ENCODE measurements around the gene MFAP3L.
"Not testable (repeated sequence)": the region's sequence is repeated elsewhere in the genome, so short reads cannot be mapped to it uniquely, and the experiment has no call there.

Gene MFAP3L

DNA sequence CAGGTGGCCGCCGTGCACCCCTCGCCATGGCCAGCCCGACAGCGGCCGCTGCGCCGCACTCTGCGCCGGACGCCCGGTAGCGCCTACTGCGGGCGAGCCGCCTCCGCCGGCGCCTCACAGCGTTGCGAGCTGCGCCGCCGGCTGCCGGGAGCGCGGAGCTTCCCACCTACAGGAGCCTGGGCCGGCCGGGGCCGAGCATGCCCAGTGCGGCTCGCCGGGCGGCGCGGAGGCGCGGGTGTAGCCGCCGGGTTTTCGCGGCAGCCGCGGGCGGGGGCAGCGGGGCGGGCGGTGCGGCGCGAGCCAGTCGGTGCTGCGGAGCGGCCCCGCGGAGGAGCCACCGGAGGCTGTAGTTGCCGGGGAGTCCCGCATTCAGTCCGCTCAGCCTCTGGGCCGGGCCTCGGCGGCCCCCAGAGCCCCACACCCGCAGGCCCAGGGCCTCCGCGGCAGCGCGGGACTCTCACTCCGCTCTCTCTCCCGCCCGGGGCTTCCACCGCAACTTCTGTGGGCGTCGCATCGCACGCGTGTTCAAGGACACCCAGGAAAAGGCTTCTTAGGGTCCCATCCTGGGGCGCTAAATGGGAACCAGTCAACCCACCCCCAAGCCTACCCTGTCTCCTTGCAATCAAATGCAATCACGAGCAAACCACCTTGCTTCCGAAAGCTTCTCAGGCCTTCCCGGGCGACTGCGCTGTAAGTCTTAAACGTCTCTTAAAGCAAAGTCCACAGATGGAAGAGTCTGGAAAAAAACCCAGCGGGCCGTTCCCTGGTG, at the start of gene MFAP3L:
Gene MFAP3L, minus strand, starts transcription at position 143 of the 769 bp plus-strand sequence. CDS start 20,518 bp downstream, outside the sequence.
- peak; percentile 80 for DNase-seq

DNA sequence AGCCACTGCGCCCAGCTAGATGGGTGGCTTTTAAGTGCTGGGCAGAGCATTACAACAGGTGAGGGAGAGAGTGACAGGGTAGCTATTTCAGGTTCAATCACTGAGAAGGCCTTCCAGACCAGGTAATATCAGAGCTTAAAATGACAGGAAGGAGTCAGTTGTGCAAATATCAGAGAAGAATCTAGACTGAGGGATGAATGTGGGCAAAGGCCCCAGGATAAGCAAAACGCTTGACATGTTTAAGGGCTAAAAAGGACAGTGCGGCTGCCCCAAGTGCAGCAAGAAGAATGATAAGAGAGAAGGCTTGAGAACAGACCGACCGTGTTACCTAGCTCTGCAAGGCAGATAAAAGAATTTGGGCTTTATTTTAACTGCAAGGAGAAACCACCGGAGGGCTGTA, 45.0 kb upstream of the MFAP3L start:
- DNase-seq = no peak

DNA sequence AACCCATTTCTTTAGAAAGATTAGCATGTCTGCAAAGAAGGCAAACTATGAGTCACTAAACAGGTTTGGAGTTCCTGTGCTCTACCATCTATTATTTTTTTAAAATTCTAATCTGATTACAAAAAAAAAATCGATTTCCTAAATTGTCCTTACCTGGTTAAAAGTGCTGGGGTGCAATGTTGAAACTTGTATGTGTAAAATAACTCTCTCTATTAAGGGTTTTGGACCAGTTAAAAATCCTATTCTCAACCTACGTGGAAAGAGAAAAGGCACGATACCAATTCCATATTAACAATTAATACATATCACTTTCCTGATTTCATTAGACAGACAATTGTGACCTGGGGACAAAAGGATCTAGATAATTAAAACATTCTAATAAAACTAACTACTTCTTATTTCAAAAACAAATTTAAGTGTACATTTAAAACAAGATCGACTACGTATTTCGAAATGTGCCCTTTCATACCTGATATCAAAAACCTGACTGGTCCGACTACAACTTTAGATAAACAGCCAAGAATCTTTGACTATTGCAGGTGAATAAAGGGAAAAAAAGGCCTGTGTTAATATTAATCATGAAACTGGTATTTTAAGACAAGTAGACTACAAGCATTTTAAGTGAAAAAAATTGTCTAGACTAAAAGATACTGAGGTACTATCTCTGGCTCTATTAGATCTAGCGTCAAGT, 42.4 kb upstream of the MFAP3L start:
- no peak for DNase-seq

DNA sequence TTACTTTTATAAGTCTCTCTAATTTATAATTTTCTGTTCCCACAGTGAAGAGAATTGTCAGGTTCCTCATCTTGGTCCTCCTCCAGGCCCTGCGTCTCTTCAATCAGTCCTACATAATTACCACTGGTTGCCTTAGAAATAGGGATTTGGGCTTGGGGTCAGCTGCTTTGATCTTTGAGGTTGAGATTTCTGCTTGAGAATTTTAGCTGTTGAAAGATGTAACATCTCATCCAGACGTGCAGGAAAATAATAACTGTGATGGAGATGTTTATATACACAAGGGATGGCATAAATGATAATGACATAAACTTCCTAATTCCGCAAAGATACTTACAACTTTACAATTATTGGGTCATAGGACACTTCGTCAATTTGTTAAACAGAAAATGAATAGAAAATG, 33.2 kb upstream of the MFAP3L start:
- no peak for DNase-seq

DNA sequence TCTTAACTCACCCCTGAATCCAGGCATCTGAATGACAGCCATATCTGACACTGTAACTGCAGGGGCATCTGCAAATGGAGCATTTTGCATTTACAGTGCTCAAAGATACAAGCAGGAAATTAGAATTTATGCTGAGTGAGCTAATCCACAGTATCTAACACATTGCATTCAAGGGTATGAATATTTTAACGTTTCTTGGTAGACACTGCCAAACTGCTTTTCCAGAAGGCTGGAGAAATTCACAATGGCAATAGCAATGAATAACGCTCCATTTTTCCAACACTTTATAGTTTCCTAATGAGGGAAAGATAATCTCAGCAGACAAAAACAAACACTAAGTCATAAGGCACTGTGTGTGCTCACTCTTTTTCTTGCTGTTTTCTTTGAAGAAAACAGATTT, 32.6 kb upstream of the MFAP3L start:
- no peak for DNase-seq

DNA sequence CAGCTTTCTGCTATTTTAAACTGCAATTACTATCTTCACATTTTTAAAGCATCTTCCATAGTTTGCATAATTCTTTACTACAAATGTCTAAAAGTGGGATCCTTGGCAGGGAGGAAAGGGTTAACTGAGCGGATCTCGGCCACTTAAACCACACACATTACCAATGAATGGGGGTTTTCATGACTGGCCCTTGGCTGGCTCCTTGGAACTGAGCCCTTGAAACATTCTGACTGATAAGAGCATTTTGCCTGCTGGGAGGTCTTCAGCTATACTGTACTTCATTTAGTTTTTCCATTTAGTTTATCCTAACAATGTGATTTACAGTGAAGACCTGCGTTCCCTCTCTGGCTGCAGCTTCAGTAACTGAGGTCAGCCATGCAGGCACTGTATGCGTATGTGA, 31.7 kb upstream of the MFAP3L start:
- DNase-seq = no peak

DNA sequence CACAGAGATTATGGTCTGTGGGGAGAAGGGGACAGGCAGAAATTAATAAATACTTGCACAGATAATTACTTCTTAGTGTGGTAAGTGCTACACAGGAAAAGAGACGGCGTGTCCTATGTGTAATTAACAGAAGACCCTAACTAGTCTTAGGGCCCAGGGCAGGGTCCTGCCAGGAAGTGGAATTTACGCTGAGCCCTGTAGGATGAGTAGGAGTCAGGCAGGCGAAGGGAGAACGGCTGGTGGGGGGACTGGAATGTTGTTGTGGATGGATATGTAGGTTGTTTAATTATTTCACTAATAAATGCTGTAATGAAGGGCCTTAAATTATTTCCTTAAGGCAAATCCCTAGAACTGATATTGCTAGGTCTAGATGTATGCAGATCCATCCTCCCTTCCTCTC, 26.7 kb upstream of the MFAP3L start:
- no peak for DNase-seq

DNA sequence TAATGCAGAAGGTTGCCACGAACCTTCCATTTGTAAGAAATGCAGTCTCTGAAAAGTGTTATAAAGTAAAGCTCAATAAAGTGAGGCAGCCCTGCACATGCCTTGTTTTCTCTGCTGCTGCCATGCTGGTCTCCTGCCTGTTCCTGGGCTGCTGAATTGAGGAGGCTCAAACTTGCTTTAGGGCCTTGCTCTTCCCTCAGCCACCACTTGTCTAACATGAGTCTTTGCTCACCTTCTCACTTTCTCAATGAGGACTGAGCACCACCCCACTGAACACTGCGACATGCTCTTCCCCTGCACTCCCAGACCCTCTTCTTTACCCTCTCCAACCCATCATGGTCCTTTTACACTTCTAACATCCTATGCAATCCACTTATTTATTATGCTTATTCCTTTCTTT, 25.2 kb upstream of the MFAP3L start:
- DNase-seq = no peak

DNA sequence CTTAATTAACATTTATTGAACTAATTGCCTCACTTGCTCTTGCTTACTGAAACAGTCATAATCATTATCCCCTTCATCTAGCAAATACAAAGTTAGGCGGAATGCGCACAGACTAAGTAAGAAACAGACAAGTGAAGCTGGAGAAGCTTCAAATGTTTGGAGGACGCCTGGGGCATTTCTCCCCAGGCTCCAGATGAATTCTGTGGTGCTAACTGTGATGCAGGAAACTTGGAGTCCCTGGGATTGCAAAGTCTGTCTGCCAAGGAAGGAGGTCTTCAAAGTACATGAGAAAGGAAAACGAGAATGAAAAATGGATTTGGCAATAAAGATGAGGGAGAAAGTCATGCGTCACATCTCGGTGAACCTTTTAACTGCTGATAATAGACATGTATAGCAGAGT, 23.6 kb upstream of the MFAP3L start:
- no peak for DNase-seq

DNA sequence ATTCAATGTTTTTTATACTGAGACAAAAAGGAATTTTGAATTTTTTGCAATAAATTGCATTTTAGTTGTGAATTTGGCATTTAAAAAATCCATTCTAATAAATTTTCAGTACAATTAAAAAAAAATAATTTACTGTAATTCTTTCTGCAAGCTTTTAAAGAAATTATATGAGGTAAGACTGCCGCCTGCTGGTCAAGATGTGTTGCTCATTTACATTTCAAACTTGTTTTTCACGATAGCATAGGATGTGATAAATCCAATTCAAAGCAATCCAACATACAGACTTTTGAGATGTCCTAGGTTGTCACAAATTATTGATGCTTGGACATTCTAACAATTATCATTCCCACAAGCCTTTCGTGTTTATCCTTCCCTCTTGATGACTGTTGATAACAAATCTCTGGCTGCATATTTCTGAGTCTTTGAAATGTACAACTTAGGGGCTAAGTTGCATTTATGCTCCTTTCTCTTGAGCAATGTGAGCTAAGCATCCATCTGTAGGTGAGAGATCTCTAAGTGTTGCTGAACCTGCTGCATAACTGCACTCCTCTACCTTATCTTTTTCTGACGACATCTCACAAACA, 21.7 kb upstream of the MFAP3L start:
- peak; percentile 43 for DNase-seq

DNA sequence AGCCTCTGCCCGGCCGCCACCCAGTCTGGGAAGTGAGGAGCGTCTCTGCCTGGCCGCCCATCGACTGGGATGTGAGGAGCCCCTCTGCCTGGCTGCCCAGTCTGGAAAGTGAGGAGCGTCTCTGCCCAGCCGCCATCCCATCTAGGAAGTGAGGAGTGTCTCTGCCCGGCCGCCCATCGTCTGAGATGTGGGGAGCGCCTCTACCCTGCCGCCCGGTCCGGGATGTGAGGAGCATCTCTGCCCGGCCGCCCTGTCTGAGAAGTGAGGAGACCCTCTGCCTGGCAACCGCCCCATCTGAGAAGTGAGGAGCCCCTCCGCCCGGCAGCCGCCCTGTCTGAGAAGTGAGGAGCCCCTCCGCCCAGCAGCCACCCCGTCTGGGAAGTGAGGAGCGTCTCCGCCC, 20.0 kb upstream of the MFAP3L start:
- DNase-seq = not testable (repeated sequence)

DNA sequence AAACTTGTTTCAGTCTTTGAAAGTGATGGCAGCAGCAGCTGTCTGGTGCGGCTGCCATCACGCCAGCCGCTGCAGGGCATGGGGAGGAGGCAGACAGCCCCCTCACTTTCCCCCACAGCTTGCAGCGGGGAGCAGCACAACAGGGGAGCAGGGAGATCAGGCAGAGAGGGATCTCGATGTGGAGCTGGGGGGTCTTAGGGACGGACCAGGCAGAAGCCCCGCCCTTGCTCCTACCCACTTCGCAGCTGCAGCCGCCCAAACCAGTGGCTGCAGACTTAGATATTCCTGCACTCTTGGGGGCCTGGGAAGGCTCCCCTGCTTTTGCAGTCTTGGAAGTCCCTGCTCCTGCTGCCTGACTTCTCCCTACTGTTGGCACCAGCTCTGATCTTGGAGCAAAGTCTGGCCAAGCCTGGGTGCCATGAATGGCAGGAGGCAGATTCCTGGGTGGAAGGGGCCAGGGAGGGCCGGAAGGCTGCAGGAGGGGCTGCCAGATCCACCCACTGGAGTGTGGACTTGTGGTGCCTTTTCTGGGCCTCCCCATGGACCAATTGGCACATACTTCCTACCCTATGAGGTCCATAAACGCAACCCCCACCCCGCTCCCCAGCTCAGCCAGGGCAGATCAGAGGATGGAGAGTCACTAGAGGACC, 14.0 kb upstream of the MFAP3L start:
- no peak for DNase-seq

DNA sequence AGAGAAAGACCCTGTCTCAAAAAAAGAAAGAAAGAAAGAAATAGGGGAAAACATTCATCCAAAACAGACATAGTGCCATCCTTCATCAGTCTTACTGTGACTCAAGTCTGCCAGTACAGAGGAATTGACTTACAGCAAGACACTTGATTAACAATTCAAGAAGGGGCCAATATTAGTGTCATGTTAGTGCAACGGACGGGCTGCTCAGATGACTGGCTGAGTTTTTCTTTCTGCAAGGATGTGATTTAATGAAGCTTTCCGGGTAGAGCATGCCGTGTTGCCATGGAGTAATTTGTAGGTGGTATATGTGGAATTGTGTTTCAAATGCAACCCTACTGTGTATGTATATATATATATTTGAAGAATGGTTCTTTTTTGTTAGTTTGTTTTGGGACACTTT, 12.6 kb upstream of the MFAP3L start:
- no peak for DNase-seq

DNA sequence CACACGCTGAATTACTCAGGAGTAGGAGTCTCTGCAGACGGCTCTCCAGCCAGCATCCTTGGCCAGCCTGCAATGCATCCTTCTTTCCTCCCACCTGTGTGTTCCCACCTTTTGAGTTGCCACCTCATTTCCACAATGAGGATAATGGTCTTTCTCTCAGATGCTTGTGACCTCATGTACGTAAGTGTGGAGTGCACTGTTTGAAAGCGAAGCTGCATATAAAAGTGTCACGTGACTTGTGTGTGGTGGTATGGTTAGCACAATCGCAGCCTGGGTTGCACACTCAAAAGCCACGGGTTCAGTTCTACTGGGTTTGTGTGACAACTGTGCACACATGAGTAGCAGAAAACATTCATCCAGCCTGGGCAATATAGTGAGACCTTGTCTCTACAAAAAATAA, 12.0 kb upstream of the MFAP3L start:
- no peak for DNase-seq

DNA sequence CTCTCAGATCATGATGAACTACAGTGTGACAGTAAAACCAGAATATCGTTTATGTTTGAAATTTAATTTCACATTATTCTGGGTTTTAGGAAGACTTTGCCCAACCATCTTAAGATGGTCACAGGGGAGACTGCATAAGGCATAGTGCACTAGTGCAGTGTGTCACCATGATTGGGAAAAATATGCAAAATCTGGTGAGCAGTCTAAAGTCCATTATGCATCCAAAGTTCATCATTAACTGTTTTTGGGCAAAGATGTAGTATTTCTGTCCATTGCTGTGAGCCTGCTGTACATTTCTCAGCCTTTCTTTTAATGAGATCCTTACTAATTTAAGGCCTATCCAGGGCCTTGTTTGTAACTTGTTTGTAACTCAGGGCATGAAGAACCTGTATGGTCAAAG, 11.3 kb upstream of the MFAP3L start:
- no peak for DNase-seq

DNA sequence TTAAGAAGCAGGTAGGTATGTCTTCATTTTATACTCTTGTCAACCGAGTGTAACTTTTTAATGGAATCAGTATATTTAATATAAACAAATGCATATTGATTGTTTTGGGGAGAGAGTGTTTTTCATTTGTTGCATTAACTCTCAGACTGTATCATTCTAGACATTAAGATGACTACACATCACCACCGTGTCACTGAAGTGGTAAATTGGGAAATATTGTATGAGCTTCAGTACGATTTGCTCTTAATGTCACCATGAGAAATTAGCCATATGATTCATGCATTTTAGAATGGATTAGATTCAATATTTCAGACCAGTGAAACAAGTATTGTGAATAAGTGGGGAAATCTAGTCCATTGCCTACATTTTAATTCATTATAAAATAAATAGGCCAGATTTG, 9.7 kb upstream of the MFAP3L start:
- DNase-seq = no peak

DNA sequence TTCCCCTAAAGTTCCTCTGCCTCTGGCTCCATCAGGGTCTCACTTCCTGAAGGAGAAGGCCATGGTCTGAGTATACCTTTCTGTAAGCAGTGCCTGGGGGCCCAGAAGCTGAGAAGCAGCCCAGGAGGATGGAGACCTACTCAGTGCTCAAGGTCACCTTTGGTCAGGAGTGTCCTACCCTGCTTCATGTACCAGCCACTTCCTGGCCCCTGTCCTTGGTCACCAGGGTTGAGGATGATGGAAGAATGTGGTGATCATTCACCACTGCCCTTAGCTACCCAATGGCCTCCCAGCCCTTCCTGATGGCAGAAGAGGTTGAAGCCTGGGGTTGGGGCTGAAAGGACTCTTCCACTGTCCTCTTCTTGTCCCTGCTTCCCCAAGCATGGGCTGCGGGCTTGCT, 9.0 kb upstream of the MFAP3L start:
- no peak for DNase-seq

DNA sequence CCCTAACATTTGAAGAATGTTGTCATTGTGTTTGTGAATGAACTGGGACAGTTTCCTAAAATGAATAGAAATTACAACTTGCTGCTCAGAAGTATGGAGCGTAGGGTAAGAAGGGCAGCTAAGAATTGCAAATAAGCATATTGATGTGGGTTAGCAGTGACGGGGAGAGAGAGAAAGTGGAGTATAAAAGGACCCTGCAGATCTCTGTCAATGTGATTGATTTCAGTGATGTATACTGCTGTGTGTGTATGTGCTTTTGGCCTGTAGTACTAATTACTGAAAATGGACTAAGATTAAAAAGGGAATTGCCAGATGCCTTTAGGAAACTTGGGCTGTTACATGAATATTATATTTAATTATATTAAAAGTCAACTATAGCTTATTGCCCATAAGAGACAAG, 7.8 kb upstream of the MFAP3L start:
- no peak for DNase-seq

DNA sequence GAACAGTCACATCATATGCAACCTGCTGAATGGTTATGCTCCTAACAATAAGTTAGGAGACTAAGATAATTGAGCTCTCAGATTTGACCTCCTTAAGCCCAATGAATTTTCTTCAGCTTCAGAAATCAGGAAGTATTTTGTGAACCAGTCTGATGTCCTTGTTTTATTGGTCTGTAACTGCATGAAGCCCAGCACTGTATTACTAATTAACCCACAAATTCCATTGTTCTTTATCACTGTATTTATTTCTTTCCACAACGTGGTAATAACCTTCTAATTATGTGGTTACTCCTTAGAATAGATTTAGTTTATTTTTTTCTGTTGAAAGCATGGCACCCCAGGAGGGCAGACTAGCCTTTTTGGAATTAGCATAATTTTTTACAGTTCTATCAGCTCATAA, 3.9 kb upstream of the MFAP3L start:
- DNase-seq = no peak

DNA sequence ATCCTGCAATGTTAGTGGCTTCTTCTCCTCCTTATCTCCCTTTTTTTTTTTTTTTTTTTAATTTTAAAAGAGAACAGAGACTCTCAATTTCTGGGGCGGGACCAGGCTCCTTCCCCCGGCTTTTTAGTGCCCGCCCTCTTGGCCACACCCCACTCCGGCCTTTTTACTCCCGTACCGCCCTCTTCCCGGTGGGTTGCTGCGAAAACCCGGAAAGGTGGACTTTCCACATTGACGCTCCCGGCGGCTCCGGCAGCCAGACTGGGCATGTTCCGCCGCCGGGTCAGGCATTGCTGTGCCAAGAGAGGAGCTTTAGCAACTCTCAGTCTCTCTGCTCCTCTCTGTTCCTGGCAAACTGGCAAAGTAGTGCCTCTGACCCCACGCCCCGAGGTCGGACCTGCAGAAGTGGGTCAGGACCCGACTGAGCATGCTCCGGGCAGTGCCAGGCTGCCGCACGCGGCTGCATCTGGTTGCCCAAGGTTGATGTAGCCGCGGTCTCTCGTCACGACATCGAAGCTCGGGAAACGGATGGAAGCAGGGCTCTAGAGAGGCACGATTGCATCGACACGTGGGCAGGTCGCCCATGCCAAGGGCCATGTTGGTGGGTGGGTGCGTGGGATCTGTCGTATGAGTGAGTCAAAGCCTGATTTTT, 1.1 kb upstream of the MFAP3L start:
- peak; percentile 84 for DNase-seq

DNA sequence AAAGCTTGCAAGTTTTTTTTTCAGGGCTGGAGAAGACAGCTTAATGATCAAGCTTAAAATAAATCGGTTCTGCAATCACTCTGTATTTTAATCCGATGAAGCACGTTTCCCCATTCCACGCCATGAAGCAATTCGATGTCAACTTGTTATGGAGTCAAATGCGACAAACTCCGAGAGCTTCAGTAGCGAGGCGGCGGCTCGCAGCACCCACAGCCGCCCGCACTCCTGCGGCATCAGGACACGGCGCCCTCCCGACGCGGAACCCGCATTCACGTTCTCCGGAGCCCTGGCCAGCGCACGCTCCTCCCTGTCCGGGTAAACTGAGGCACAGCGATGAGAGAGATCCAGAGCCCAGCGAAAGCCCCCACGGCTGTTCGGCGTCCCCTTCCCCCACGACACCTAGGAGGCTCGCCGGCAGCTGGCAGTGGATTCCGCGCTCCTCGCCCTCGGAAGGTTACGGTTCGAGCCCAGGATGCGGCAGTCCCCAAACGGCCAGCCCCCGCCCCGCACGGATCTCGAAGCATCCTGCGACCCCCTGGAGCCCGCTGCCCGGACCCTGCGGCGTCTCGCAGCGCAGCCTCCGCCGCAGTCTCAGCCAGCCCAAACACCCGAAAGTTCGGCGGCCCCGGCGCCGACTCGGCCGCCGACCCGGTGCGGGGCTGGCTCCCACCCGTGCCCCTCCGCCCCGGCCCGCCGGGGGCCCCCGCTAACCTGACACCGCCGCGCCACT, 507 bp downstream of the MFAP3L start:
- DNase-seq = no peak

DNA sequence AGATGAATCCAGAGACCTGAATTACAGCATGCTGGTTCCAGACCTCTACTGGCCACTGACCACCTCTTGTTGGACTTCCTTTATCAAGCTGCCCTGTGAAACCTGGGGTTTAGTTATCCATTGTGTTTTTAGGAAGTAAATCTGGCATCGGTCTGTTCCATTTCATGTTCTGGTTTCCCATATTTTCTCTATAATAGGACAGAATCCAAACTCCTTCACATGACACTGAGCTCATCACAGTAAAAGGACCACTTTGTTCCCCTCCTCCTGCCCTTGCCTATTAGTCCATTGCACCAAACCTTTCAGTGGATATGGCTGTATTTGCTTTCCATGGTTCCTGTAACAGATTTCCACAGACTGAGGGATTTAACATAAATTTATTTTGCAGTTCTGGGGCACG, 4.0 kb downstream of the MFAP3L start:
- DNase-seq = no peak

DNA sequence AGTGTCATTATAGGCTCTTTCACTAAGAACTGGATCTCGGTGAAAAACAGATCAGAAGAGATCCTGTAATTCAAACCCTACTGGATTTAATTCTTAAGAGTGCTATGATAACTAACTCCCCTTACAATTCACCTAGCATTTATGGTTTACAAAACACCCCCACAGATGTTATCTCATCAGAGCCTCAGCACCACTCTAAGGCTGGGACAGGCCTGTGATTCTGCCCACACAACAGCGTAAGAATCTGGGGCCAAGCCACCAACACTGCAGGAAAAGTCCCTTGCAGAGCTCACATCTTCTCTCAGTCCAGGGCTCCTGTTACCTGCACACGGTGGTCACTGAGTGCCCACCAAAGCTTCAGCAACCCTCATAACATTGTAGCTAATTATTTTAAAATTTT, 8.9 kb downstream of the MFAP3L start:
- DNase-seq = no peak

All from NCI-H1092 (cell line).